ENCODE results near the gene TMEM245.

Gene TMEM245

DNA sequence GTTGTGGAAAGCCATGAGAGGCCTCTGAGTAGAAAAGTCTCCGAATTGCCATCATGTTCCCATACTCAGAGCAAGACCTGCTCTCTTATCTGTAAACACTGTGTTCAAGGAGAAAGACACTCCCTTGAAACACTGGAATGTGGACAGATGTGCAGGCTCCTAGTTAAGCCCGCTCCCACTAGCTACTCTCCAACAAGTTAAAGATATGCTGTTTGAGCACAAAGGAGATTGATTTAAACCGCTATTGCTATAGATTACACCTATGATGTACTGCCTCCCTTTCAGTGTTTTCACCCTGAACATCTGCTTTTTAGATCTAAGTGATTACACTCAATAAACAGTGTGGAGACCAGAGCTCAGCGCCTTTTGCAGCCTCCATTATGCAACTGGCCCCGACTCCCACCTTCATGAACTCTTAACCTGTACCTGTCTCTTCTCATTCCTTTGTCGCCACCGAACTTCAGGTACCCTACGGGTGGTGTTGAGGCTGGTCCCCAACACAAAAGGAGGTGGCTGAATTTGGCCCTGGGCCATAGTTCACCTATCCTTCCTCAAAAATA, 47.5 kb downstream of the TMEM245 start:
- H3K9ac ChIP-seq, result no peak overlapping the region
- no peaks in the 10 kb centered on the region for H3K27me3 ChIP-seq (ENCODE audit: control insufficient read depth, insufficient read depth, low read length)
- no peak overlapping the region for H3K4me2 ChIP-seq (ENCODE audit: low read length)
- no peak overlapping the region for H3K27ac ChIP-seq
- no peaks in the 10 kb centered on the region for H3K4me1 ChIP-seq
- H3K9me3 ChIP-seq (ENCODE audit: control insufficient read depth, low read length), result no peaks in the 10 kb centered on the region
- H3K36me3 ChIP-seq (ENCODE audit: control insufficient read depth, insufficient read depth, low read length), result no peaks in the 10 kb centered on the region
- H3K79me2 ChIP-seq, result no peaks in the 10 kb centered on the region
- H2AFZ ChIP-seq, result no peak overlapping the region
- TF ChIP-seq, protein P1, sequence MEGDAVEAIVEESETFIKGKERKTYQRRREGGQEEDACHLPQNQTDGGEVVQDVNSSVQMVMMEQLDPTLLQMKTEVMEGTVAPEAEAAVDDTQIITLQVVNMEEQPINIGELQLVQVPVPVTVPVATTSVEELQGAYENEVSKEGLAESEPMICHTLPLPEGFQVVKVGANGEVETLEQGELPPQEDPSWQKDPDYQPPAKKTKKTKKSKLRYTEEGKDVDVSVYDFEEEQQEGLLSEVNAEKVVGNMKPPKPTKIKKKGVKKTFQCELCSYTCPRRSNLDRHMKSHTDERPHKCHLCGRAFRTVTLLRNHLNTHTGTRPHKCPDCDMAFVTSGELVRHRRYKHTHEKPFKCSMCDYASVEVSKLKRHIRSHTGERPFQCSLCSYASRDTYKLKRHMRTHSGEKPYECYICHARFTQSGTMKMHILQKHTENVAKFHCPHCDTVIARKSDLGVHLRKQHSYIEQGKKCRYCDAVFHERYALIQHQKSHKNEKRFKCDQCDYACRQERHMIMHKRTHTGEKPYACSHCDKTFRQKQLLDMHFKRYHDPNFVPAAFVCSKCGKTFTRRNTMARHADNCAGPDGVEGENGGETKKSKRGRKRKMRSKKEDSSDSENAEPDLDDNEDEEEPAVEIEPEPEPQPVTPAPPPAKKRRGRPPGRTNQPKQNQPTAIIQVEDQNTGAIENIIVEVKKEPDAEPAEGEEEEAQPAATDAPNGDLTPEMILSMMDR (IDR thresholded peaks at IDR 0.05), result no peak
- H3K4me3 ChIP-seq (ENCODE audit: low read depth, low read length), result no peak overlapping the region

GRCh38 chr9:109068764-109069163, 51.0 kb downstream of the TMEM245 start:
- Histone ChIP-seq H3K27ac (no peak overlapping the region), H3K4me1 (no peaks in the 10 kb centered on the region), H3K79me2 (no peaks in the 10 kb centered on the region), H3K27me3 (ENCODE audit: control insufficient read depth, insufficient read depth, low read length) (no peaks in the 10 kb centered on the region), H3K4me2 (ENCODE audit: low read length) (no peak overlapping the region), H2AFZ (no peak overlapping the region), H3K9ac (no peak overlapping the region), H3K4me3 (ENCODE audit: low read depth, low read length) (no peak overlapping the region), H3K9me3 (ENCODE audit: control insufficient read depth, low read length) (no peaks in the 10 kb centered on the region), H3K36me3 (ENCODE audit: control insufficient read depth, insufficient read depth, low read length) (no peaks in the 10 kb centered on the region)
- TF ChIP-seq, protein P1 (IDR thresholded peaks at IDR 0.05), result no peak

DNA sequence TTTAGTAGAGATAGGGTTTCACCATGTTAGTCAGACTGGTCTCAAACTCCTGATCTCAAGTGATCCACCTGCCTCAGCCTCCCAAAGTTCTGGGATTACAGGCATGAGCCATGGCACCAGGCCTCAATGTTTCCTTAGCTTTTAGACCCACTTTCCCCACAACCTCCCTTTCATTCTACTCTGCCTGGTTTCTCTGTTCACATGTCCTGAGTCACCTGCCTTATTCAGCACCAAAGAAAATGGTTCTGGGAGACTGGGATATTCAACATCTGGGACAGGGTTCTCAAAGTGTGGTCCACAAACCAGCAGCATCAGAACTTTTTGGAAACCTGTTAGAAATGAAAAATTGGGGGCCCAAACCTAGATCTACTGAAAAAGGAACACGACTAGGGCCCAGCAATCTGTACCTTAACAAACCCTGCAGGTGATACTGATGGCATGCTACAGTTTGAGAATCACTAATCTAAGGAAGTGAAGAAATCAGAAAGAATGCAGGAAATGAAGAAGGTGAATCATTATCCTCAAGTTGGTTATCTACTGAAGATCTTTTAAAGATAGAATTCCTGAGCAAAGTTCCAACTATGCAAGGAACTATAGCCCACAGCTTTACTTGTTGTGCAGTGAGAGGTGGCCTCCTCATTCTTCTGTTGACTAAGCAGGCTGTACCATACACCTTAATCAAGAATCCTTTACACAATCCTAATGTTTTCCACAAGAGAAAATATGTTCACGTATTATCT, 54.6 kb downstream of the TMEM245 start:
- TF ChIP-seq, protein P1 (IDR thresholded peaks at IDR 0.05), result no peak
- Histone ChIP-seq H3K27me3 (ENCODE audit: control insufficient read depth, insufficient read depth, low read length) (no peaks in the 10 kb centered on the region), H3K4me3 (ENCODE audit: low read depth, low read length) (no peak overlapping the region), H3K79me2 (no peaks in the 10 kb centered on the region), H3K4me2 (ENCODE audit: low read length) (no peak overlapping the region), H3K36me3 (ENCODE audit: control insufficient read depth, insufficient read depth, low read length) (no peaks in the 10 kb centered on the region), H3K27ac (no peak overlapping the region), H3K9me3 (ENCODE audit: control insufficient read depth, low read length) (no peaks in the 10 kb centered on the region), H3K9ac (no peak overlapping the region), H2AFZ (no peak overlapping the region), H3K4me1 (no peaks in the 10 kb centered on the region)

DNA sequence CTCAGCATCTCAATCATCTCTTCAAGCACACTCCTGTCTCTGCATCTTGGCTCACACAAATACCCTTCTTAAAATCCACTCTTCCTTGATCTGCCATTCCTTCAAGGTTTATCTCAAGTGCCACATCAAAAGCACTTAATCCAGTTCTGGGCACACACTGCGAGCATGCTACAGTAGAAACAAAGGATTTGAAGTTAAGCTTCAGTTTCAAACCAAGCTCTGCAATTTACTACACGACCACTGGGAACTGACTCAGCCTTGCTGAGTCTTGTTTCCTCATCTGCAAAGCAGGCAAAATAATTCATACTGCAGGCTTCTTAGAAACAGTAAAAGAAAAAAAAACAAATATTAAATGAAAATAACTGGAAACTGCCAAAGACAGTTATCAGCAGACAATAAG, 56.0 kb downstream of the TMEM245 start:
- H3K27ac ChIP-seq, result no peak overlapping the region
- no peak overlapping the region for H3K4me2 ChIP-seq (ENCODE audit: low read length)
- H3K27me3 ChIP-seq (ENCODE audit: control insufficient read depth, insufficient read depth, low read length), result no peaks in the 10 kb centered on the region
- H2AFZ ChIP-seq, result no peak overlapping the region
- no peak overlapping the region for H3K4me3 ChIP-seq (ENCODE audit: low read depth, low read length)
- H3K9me3 ChIP-seq (ENCODE audit: control insufficient read depth, low read length), result no peaks in the 10 kb centered on the region
- H3K79me2 ChIP-seq, result no peaks in the 10 kb centered on the region
- H3K36me3 ChIP-seq (ENCODE audit: control insufficient read depth, insufficient read depth, low read length), result no peaks in the 10 kb centered on the region
- TF ChIP-seq, protein P1 (IDR thresholded peaks at IDR 0.05), result no peak
- H3K4me1 ChIP-seq, result no peaks in the 10 kb centered on the region
- H3K9ac ChIP-seq, result no peak overlapping the region

- Histone ChIP-seq H3K9me3 (ENCODE audit: control insufficient read depth, low read length) (no peaks in the 10 kb centered on the region), H3K4me2 (ENCODE audit: low read length) (no peak overlapping the region), H3K4me1 (no peaks in the 10 kb centered on the region), H3K36me3 (ENCODE audit: control insufficient read depth, insufficient read depth, low read length) (no peaks in the 10 kb centered on the region), H2AFZ (no peak overlapping the region), H3K27me3 (ENCODE audit: control insufficient read depth, insufficient read depth, low read length) (no peaks in the 10 kb centered on the region), H3K27ac (no peak overlapping the region), H3K4me3 (ENCODE audit: low read depth, low read length) (no peak overlapping the region), H3K9ac (no peak overlapping the region), H3K79me2 (no peaks in the 10 kb centered on the region)
- TF ChIP-seq, protein P1 (IDR thresholded peaks at IDR 0.05), result no peak
These were observed 57.2 kb downstream of the TMEM245 start for GRCh38 chr9:109062543-109062942.
